Astrocyte (in vitro differentiated cells and primary cell): Measurements from ENCODE around the gene GRID2.

ENCODE experiments used
- EZH2 ChIP-seq: IDR thresholded peaks from 2 replicates; pipeline ENCODE4 v1.6.1; 2012; ENCODE audit warnings: mild to moderate bottlenecking, low read length, inconsistent platforms; ENCODE audit not compliant: insufficient read depth
- TF ChIP-seq, protein P1 (sequence below): IDR thresholded peaks from 2 replicates; pipeline ENCODE4 v1.5.1; 2011; ENCODE audit warnings: low read depth, mild to moderate bottlenecking, inconsistent platforms, low read length, moderate library complexity; ENCODE audit not compliant: insufficient read depth

DNA sequence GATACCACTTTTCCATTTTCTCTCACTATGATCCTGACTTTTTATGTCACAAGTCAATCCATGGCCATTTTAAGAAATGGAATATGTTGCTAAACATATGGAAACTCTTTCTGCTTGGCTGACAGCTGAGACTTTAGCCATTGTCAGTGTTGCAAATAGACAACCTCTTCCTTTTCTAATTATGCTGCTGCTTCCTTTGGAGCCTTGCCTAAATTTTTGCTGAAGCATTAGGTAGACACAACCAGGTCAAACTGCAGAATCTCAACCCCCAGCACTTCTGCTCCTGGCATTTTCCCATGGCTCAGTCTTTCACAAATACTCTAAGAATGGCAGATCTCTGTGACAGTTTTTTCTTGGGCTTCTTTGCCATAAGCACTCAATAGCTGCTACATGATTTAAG, 543.3 kb downstream of the GRID2 start:
- TF ChIP-seq, protein P1, sequence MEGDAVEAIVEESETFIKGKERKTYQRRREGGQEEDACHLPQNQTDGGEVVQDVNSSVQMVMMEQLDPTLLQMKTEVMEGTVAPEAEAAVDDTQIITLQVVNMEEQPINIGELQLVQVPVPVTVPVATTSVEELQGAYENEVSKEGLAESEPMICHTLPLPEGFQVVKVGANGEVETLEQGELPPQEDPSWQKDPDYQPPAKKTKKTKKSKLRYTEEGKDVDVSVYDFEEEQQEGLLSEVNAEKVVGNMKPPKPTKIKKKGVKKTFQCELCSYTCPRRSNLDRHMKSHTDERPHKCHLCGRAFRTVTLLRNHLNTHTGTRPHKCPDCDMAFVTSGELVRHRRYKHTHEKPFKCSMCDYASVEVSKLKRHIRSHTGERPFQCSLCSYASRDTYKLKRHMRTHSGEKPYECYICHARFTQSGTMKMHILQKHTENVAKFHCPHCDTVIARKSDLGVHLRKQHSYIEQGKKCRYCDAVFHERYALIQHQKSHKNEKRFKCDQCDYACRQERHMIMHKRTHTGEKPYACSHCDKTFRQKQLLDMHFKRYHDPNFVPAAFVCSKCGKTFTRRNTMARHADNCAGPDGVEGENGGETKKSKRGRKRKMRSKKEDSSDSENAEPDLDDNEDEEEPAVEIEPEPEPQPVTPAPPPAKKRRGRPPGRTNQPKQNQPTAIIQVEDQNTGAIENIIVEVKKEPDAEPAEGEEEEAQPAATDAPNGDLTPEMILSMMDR: no peak
- no peak for TF ChIP-seq EZH2
